ENCODE results near the gene RAD51B. TPM values are rescaled to one million over a fixed set of nuclear protein-coding genes. Genes with fewer than 3 reads are reported as not detected.

RAD51B gene
- polyA plus RNA-seq, 3 donors = 3.6 to 11.6 (median 9.4) TPM

GRCh38 chr14:68727315-68728047 lies 907.9 kb downstream of the RAD51B start:
- peaks cover 13 to 26% of the 10 kb centered on the region in 2 donors for H3K27me3 ChIP-seq (ENCODE audit: control insufficient read depth in 2 of 2, insufficient read depth in 2 of 2, low read length in 2 of 2)

GRCh38 chr14:68728342-68729106 lies 908.9 kb downstream of the RAD51B start:
- Mint-ChIP-seq H3K4me1 (peaks cover 40% of the 10 kb centered on the region), H3K27ac (no peak overlapping the region), H3K27me3 (ENCODE audit: low read depth in 3 of 3) (peaks cover 26 to 48% (median 30%) of the 10 kb centered on the region in 3 donors), H3K36me3 (peaks cover 0 to 12% of the 10 kb centered on the region in 2 donors), H3K4me3 (peak overlapping the region in 1 of 2 donors; percentile 71), H3K9me3 (peaks cover 0 to 2% (median 0%) of the 10 kb centered on the region in 7 donors)
- Histone ChIP-seq H3K27me3 (ENCODE audit: control insufficient read depth in 2 of 2, insufficient read depth in 2 of 2, low read length in 2 of 2) (peaks cover 7 to 19% of the 10 kb centered on the region in 2 donors), H3K4me2 (replicated peaks; ENCODE audit: extremely low read depth, low read length, poor library complexity, severe bottlenecking) (no peak overlapping the region), H2AFZ (ENCODE audit: insufficient read depth, low read depth, low read length, poor library complexity, severe bottlenecking) (no peak overlapping the region), H3K36me3 (replicated peaks in 1 of 2; ENCODE audit: control insufficient read depth in 1 of 2, insufficient read depth in 2 of 2, low read length in 2 of 2) (no peaks in the 10 kb centered on the region), H3K27ac (ENCODE audit: low read depth in 1 of 2, low read length in 2 of 2) (no peak overlapping the region), H4K20me1 (ENCODE audit: insufficient read depth, low read length) (no peaks in the 10 kb centered on the region), H3K79me2 (ENCODE audit: insufficient read depth, low read length) (no peaks in the 10 kb centered on the region), H3K9ac (ENCODE audit: insufficient read depth, low read length, poor library complexity, severe bottlenecking) (no peak overlapping the region), H3K4me3 (replicated peaks in 1 of 3; ENCODE audit: low read depth in 2 of 3, low read length in 3 of 3) (no peak overlapping the region), H3K4me1 (ENCODE audit: control insufficient read depth in 1 of 2, insufficient read depth in 2 of 2, low read length in 2 of 2) (peaks cover 28 to 36% of the 10 kb centered on the region in 2 donors), H3K9me3 (replicated peaks in 1 of 2; ENCODE audit: control insufficient read depth in 1 of 2, insufficient read depth in 1 of 2, low read length in 2 of 2) (no peaks in the 10 kb centered on the region)
- TF ChIP-seq, protein P1, sequence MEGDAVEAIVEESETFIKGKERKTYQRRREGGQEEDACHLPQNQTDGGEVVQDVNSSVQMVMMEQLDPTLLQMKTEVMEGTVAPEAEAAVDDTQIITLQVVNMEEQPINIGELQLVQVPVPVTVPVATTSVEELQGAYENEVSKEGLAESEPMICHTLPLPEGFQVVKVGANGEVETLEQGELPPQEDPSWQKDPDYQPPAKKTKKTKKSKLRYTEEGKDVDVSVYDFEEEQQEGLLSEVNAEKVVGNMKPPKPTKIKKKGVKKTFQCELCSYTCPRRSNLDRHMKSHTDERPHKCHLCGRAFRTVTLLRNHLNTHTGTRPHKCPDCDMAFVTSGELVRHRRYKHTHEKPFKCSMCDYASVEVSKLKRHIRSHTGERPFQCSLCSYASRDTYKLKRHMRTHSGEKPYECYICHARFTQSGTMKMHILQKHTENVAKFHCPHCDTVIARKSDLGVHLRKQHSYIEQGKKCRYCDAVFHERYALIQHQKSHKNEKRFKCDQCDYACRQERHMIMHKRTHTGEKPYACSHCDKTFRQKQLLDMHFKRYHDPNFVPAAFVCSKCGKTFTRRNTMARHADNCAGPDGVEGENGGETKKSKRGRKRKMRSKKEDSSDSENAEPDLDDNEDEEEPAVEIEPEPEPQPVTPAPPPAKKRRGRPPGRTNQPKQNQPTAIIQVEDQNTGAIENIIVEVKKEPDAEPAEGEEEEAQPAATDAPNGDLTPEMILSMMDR (IDR thresholded peaks at IDR 0.05) = no peak
- DNase-seq = peak in 1 of 3 donors; percentile 59
- intact Hi-C loops (cut with micrococcal nuclease) = no loop called here
- WGBS (ENCODE audit: insufficient coverage) = 97% methylated on average over 6 of the region's 10 CpGs

More at GRCh38 chr14:68727315-68728047, 907.9 kb downstream of the RAD51B start:
- H3K79me2 ChIP-seq (ENCODE audit: insufficient read depth, low read length) = no peaks in the 10 kb centered on the region
- WGBS (ENCODE audit: insufficient coverage) = 97% methylated on average over 4 of the region's 5 CpGs
- Mint-ChIP-seq H3K36me3 (peaks cover 0 to 8% of the 10 kb centered on the region in 2 donors), H3K4me3 (peak overlapping the region in 1 of 2 donors; percentile 35), H3K27ac (peak overlapping the region in 1 of 7 donors; percentile 10), H3K27me3 (ENCODE audit: low read depth in 3 of 3) (peaks cover 31 to 58% (median 34%) of the 10 kb centered on the region in 3 donors), H3K9me3 (peaks cover 0 to 2% (median 0%) of the 10 kb centered on the region in 7 donors), H3K4me1 (peaks cover 30% of the 10 kb centered on the region)
- no peaks in the 10 kb centered on the region for H3K9me3 ChIP-seq (replicated peaks in 1 of 2; ENCODE audit: control insufficient read depth in 1 of 2, insufficient read depth in 1 of 2, low read length in 2 of 2)
- H3K9ac ChIP-seq (ENCODE audit: insufficient read depth, low read length, poor library complexity, severe bottlenecking) = no peak overlapping the region
- TF ChIP-seq, protein P1 (IDR thresholded peaks at IDR 0.05) = no peak
- no peak overlapping the region for H3K27ac ChIP-seq (ENCODE audit: low read depth in 1 of 2, low read length in 2 of 2)
- no peaks in the 10 kb centered on the region for H4K20me1 ChIP-seq (ENCODE audit: insufficient read depth, low read length)
- no peak overlapping the region for H2AFZ ChIP-seq (ENCODE audit: insufficient read depth, low read depth, low read length, poor library complexity, severe bottlenecking)
- H3K4me3 ChIP-seq (replicated peaks in 1 of 3; ENCODE audit: low read depth in 2 of 3, low read length in 3 of 3) = no peak overlapping the region
- no peak for DNase-seq
- peaks cover 17 to 25% of the 10 kb centered on the region in 2 donors for H3K4me1 ChIP-seq (ENCODE audit: control insufficient read depth in 1 of 2, insufficient read depth in 2 of 2, low read length in 2 of 2)
- no peak overlapping the region for H3K4me2 ChIP-seq (replicated peaks; ENCODE audit: extremely low read depth, low read length, poor library complexity, severe bottlenecking)
- intact Hi-C loops (cut with micrococcal nuclease) = no loop called here
- H3K36me3 ChIP-seq (replicated peaks in 1 of 2; ENCODE audit: control insufficient read depth in 1 of 2, insufficient read depth in 2 of 2, low read length in 2 of 2) = no peaks in the 10 kb centered on the region
